A549 (cell line): ENCODE results near the gene ZSCAN2. TPM values are rescaled to one million over a fixed set of nuclear protein-coding genes. Genes with fewer than 3 reads are reported as not detected.

Experiments
- ATAC-seq, 2 experiments: fragments of 200-7000 bp in 1 of 2; fragments of >200 bp in 1 of 2; cut with Nextera tagmentation in 1 of 2; cut with Tn5 transposase in 1 of 2; 3 replicates each; pipeline versions ENCODE4 v1.8.0 to v1.9.1; 2018 to 2020; ENCODE audit warnings: mild to moderate bottlenecking in 1 of 2, moderate library complexity in 1 of 2
- CTCF ChIA-PET: fragments of 300-600 bp; sonication (Branson Sonifier 250); formaldehyde crosslinking; extraction: SDS; loops from one replicate; lab custom pipeline; 2021; ENCODE audit warnings: antibody characterized with exemption, inconsistent platforms; lab: Yijun Ruan, JAX
- POLR2A ChIA-PET: fragments of 350-600 bp; formaldehyde crosslinking; extraction: SDS; loops from one replicate; lab custom pipeline; 2021; ENCODE audit warnings: antibody characterized with exemption, inconsistent platforms; lab: Yijun Ruan, JAX
- DNase-seq, 2 experiments: peaks; one replicate each; pipeline versions ENCODE4 v3.0.0 to v3.0.0-alpha.2; 2011 to 2016; ENCODE audit warnings: low read depth in 1 of 2, low spot score in 1 of 2
- FAIRE-seq: peaks from 2 replicates; lab custom pipeline; 2011; peaks lifted over from hg19 to GRCh38; lab: Jason Lieb, UNC
- H3K27ac ChIP-seq, 2 experiments: fragments of >200 bp; sonication (Bioruptor Twin); formaldehyde crosslinking; 3 replicates each; pipeline ENCODE4 v1.5.1; 2016 to 2017
- H3K4me1 ChIP-seq: fragments of >200 bp; sonication (Bioruptor Twin); formaldehyde crosslinking; 3 replicates; pipeline ENCODE4 v1.6.1; 2016
- H3K4me2 ChIP-seq: fragments of >200 bp; sonication (Bioruptor Twin); formaldehyde crosslinking; 3 replicates; pipeline ENCODE4 v1.6.1; 2016
- H3K4me3 ChIP-seq: fragments of >200 bp; sonication (Bioruptor Twin); formaldehyde crosslinking; 3 replicates; pipeline ENCODE4 v1.5.1; 2016
- H3K9me3 ChIP-seq: fragments of >200 bp; sonication (Bioruptor Twin); formaldehyde crosslinking; 3 replicates; pipeline ENCODE4 v1.6.1; 2016
- CBX2 ChIP-seq: fragments of 200-600 bp; sonication (generic); IDR thresholded peaks from 2 replicates; pipeline ENCODE4 v1.6.1; 2016; ENCODE audit warnings: low read depth, mild to moderate bottlenecking, borderline replicate concordance
- CHD4 ChIP-seq: fragments of 200-600 bp; sonication (generic); IDR thresholded peaks from 2 replicates; pipeline ENCODE4 v1.6.1; 2016; ENCODE audit warnings: antibody characterized with exemption, mild to moderate bottlenecking, borderline replicate concordance
- EP300 ChIP-seq, 2 experiments: fragments of >200 bp; sonication (Bioruptor Twin); formaldehyde crosslinking; IDR thresholded peaks; 2 replicates in 1 of 2; 3 replicates in 1 of 2; pipeline ENCODE4 v1.6.1; 2016 to 2017
- HDAC2 ChIP-seq: fragments of 200-600 bp; sonication (generic); IDR thresholded peaks from 2 replicates; pipeline ENCODE4 v1.6.1; 2016
- HEYL ChIP-seq: fragments of 250-450 bp; sonication (Bioruptor Pico); IDR thresholded peaks from 2 replicates; pipeline ENCODE4 v1.8.0; 2021; ENCODE audit warnings: mild to moderate bottlenecking, moderate library complexity
- HOXA7 ChIP-seq: fragments of 250-450 bp; sonication (Bioruptor Pico); IDR thresholded peaks from 2 replicates; pipeline ENCODE4 v1.5.0; 2020; ENCODE audit warnings: mild to moderate bottlenecking, moderate library complexity
- KDM5A ChIP-seq: fragments of 200-600 bp; sonication (generic); IDR thresholded peaks from 2 replicates; pipeline ENCODE4 v1.6.1; 2016; ENCODE audit warnings: antibody characterized with exemption, mild to moderate bottlenecking
- NPAS2 ChIP-seq: fragments of 250-450 bp; sonication (Bioruptor Pico); IDR thresholded peaks from 2 replicates; pipeline ENCODE4 v1.8.0; 2022; ENCODE audit warnings: mild to moderate bottlenecking, moderate library complexity, borderline replicate concordance
- RNF2 ChIP-seq: fragments of 200-600 bp; sonication (generic); IDR thresholded peaks from 2 replicates; pipeline ENCODE4 v1.6.1; 2016; ENCODE audit warnings: low read depth, mild to moderate bottlenecking, antibody characterized with exemption, moderate library complexity, borderline replicate concordance
- ZFP36 ChIP-seq: fragments of 450-650 bp; IDR thresholded peaks from 2 replicates; pipeline ENCODE4 v1.6.1; 2014; ENCODE audit warnings: borderline replicate concordance; ENCODE audit not compliant: partially characterized antibody
- WGBS: methylation state at CpG from one replicate; pipeline ENCODE4 v1.1.6; 2017; ENCODE audit errors: missing lambda C conversion rate; 5-methylcytosine and 5-hydroxymethylcytosine counted together
- polyA plus RNA-seq, 4 experiments: library from polyadenylated mRNA; depleted of rRNA in 3 of 4; stranded (reverse); fragments of >200 nt; fragmentation: RNase III in 1 of 4; extraction: RNeasy Plus Mini Kit Qiagen cat#74134 plus additional on column Dnase treatment in 1 of 4; gene quantifications; 2 replicates in 3 of 4; 3 replicates in 1 of 4; pipeline ENCODE4 v1.2.3, GENCODE V29; 2011 to 2017
- TF ChIP-seq, protein P1 (sequence below): IDR thresholded peaks from 2 replicates; pipeline ENCODE4 v1.6.1; 2012
- TF ChIP-seq, protein P2 (sequence below): IDR thresholded peaks from 2 replicates; pipeline ENCODE4 v1.6.1; 2012; ENCODE audit warnings: low read depth, borderline replicate concordance
- TF ChIP-seq, protein P3 (sequence below): fragments of 250-450 bp; sonication (Bioruptor Pico); IDR thresholded peaks from 2 replicates; pipeline ENCODE4 v1.5.0; 2020; ENCODE audit warnings: low read depth, mild to moderate bottlenecking, moderate library complexity
- TF ChIP-seq, protein P4 (sequence below): fragments of 150-350 bp; IDR thresholded peaks from 2 replicates; pipeline ENCODE4 v1.6.1; 2014; ENCODE audit warnings: low read depth, mild to moderate bottlenecking, low read length
- TF ChIP-seq, protein P5 (sequence below): fragments of 200-600 bp; sonication (generic); IDR thresholded peaks from 2 replicates; pipeline ENCODE4 v1.6.1; 2016; ENCODE audit warnings: antibody characterized with exemption, mild to moderate bottlenecking, moderate library complexity

The ZSCAN2 gene
- polyA plus RNA-seq, 2 of the 4 experiments (the other 2 are of a cell fraction): 16.5 to 17.5 TPM

DNA sequence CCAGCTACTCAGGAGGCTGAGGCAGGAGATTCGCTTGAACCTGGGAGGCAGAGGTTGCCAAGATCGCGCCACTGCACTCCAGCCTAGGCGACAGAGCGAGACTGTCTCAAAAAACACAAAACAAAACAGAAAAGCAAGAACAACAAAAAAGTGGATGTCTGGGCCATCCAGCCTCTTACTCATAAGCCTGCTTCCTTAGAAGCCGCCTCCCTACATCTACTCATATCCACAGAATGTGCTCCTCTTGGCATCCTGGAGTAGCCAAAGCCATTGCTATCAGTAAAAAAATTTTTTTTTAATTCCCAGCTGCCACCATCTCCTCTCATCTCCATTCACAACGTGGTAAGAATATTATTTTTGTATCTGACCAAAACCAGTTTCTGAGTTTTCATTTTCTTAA is 10.8 kb downstream of the ZSCAN2 start (continued):
- TF ChIP-seq, protein P1, sequence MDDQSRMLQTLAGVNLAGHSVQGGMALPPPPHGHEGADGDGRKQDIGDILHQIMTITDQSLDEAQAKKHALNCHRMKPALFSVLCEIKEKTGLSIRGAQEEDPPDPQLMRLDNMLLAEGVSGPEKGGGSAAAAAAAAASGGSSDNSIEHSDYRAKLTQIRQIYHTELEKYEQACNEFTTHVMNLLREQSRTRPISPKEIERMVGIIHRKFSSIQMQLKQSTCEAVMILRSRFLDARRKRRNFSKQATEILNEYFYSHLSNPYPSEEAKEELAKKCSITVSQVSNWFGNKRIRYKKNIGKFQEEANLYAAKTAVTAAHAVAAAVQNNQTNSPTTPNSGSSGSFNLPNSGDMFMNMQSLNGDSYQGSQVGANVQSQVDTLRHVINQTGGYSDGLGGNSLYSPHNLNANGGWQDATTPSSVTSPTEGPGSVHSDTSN: no peak
- TF ChIP-seq HOXA7 (CRISPR knock-in tag) (no peak), HDAC2 (no peak), CHD4 (no peak), ZFP36 (no peak), NPAS2 (CRISPR knock-in tag) (no peak), HEYL (no peak)
- TF ChIP-seq, all 56 proteins: peak for 0

DNA sequence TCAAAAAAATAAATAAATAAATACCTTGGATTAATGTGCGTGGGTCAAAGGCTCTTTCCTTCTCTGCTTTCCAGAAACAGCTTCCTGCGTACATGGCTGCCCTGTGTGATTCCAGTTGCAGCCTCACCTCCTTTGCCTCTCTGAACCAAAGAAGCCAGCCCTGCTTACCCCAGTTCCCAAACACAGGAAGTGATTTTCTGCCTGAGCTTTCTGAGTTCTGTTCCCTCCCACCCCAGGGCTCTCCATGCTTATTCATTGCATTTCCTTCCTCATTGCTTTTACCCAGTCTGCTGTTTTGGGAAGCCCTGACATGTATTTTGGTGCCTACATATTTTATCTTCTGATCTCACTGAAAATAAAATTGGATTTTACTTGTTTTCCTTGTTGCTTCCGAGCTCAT is 15.4 kb downstream of the ZSCAN2 start:
- ChIA-PET CTCF (interaction anchor here (0.8 to 2.2 kb wide), 4 partner anchors 9 to 42 kb away, joined by 3 to 6 read pairs (median 3); no protein-coding TSS in a partner anchor), POLR2A (no interaction called here)
- no peak for ATAC-seq
- no peak overlapping the region for H3K27ac ChIP-seq
- no peaks in the 10 kb centered on the region for H3K4me1 ChIP-seq
- no peak for DNase-seq
- FAIRE-seq: no peak
- no peak overlapping the region for H3K4me3 ChIP-seq
- no peak overlapping the region for H3K4me2 ChIP-seq
- WGBS: 96% methylated on average over 3 of the region's 3 CpGs
- H3K9me3 ChIP-seq: peaks cover 19% of the 10 kb centered on the region
- TF ChIP-seq EP300 (IDR thresholded peaks at IDR 0.05) (no peak), CBX2 (no peak), KDM5A (no peak), RNF2 (no peak)
- TF ChIP-seq, protein P2, sequence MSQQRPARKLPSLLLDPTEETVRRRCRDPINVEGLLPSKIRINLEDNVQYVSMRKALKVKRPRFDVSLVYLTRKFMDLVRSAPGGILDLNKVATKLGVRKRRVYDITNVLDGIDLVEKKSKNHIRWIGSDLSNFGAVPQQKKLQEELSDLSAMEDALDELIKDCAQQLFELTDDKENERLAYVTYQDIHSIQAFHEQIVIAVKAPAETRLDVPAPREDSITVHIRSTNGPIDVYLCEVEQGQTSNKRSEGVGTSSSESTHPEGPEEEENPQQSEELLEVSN: no peak
- TF ChIP-seq, protein P3, sequence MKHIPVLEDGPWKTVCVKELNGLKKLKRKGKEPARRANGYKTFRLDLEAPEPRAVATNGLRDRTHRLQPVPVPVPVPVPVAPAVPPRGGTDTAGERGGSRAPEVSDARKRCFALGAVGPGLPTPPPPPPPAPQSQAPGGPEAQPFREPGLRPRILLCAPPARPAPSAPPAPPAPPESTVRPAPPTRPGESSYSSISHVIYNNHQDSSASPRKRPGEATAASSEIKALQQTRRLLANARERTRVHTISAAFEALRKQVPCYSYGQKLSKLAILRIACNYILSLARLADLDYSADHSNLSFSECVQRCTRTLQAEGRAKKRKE (CRISPR knock-in tag): no peak
- TF ChIP-seq, protein P4, sequence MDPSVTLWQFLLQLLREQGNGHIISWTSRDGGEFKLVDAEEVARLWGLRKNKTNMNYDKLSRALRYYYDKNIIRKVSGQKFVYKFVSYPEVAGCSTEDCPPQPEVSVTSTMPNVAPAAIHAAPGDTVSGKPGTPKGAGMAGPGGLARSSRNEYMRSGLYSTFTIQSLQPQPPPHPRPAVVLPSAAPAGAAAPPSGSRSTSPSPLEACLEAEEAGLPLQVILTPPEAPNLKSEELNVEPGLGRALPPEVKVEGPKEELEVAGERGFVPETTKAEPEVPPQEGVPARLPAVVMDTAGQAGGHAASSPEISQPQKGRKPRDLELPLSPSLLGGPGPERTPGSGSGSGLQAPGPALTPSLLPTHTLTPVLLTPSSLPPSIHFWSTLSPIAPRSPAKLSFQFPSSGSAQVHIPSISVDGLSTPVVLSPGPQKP: no peak
- TF ChIP-seq, protein P5, sequence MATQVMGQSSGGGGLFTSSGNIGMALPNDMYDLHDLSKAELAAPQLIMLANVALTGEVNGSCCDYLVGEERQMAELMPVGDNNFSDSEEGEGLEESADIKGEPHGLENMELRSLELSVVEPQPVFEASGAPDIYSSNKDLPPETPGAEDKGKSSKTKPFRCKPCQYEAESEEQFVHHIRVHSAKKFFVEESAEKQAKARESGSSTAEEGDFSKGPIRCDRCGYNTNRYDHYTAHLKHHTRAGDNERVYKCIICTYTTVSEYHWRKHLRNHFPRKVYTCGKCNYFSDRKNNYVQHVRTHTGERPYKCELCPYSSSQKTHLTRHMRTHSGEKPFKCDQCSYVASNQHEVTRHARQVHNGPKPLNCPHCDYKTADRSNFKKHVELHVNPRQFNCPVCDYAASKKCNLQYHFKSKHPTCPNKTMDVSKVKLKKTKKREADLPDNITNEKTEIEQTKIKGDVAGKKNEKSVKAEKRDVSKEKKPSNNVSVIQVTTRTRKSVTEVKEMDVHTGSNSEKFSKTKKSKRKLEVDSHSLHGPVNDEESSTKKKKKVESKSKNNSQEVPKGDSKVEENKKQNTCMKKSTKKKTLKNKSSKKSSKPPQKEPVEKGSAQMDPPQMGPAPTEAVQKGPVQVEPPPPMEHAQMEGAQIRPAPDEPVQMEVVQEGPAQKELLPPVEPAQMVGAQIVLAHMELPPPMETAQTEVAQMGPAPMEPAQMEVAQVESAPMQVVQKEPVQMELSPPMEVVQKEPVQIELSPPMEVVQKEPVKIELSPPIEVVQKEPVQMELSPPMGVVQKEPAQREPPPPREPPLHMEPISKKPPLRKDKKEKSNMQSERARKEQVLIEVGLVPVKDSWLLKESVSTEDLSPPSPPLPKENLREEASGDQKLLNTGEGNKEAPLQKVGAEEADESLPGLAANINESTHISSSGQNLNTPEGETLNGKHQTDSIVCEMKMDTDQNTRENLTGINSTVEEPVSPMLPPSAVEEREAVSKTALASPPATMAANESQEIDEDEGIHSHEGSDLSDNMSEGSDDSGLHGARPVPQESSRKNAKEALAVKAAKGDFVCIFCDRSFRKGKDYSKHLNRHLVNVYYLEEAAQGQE: no peak

DNA sequence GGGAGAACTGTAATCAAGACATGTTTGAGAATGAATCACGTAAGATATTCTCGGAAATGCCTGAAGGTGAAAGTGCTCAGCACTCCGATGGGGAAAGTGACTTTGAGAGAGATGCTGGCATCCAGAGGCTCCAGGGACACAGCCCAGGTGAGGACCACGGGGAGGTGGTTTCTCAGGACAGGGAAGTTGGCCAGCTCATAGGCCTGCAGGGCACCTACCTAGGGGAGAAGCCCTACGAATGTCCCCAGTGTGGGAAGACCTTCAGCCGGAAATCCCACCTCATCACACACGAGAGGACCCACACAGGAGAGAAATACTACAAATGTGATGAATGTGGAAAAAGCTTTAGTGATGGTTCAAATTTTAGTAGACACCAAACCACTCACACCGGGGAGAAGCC is 19.8 kb downstream of the ZSCAN2 start:
- FAIRE-seq (no peak), DNase-seq (no peak), ATAC-seq (no peak)
- WGBS: 91% methylated on average over 8 of the region's 8 CpGs
- Histone ChIP-seq H3K4me1 (no peaks in the 10 kb centered on the region), H3K27ac (no peak overlapping the region), H3K4me3 (no peak overlapping the region), H3K4me2 (no peak overlapping the region), H3K9me3 (peaks cover 46% of the 10 kb centered on the region)
- TF ChIP-seq CBX2 (no peak), RNF2 (no peak)
- TF ChIP-seq, protein P3 (CRISPR knock-in tag): no peak
- CTCF ChIA-PET: interaction anchor here (1.0 to 4.2 kb wide), 9 partner anchors 11 to 307 kb away, joined by 3 to 24 read pairs (median 5); no protein-coding TSS in a partner anchor
- POLR2A ChIA-PET: interaction anchor here (1.0 kb wide), 1 partner anchor 11 kb away, joined by 5 read pairs; no protein-coding TSS in a partner anchor
